Suprapubic skin (tissue), 4 donors: ENCODE data around the gene CEBPE. TPM values are rescaled to one million over a fixed set of nuclear protein-coding genes. Genes with fewer than 3 reads are reported as not detected.

Source experiments
- DNase-seq, 2 donors: peaks; one replicate each; pipeline ENCODE4 v3.0.0-alpha.2; 2019; ENCODE audit warnings: low spot score in 2 of 2
- H3K27ac ChIP-seq: fragments of 200-600 bp; sonication (generic); one replicate; pipeline ENCODE4 v1.5.1; 2019
- H3K27me3 ChIP-seq: fragments of 200-600 bp; sonication (generic); one replicate; pipeline ENCODE4 v1.5.1; 2019
- H3K36me3 ChIP-seq: fragments of 200-600 bp; sonication (generic); one replicate; pipeline ENCODE4 v1.5.1; 2019
- H3K4me1 ChIP-seq: fragments of 200-600 bp; sonication (generic); one replicate; pipeline ENCODE4 v1.5.1; 2019
- H3K4me3 ChIP-seq: fragments of 200-600 bp; sonication (generic); one replicate; pipeline ENCODE4 v1.5.1; 2019; ENCODE audit warnings: mild to moderate bottlenecking
- H3K9me3 ChIP-seq: fragments of 200-600 bp; sonication (generic); one replicate; pipeline ENCODE4 v1.5.1; 2019
- CTCF ChIP-seq, 2 donors: fragments of 200-600 bp in 1 of 2; fragments of 450-650 bp in 1 of 2; sonication (generic) in 1 of 2; IDR thresholded peaks; one replicate each; pipeline ENCODE4 v1.5.1; 2016 to 2019; ENCODE audit warnings: antibody characterized with exemption in 2 of 2, mild to moderate bottlenecking in 1 of 2, moderate library complexity in 1 of 2
- EP300 ChIP-seq: sonication (generic); formaldehyde crosslinking; IDR thresholded peaks from one replicate; pipeline ENCODE4 v1.6.1; 2017; ENCODE audit warnings: antibody characterized with exemption
- POLR2A ChIP-seq, 2 donors: fragments of 450-650 bp; IDR thresholded peaks; one replicate each; pipeline ENCODE4 v1.6.1; 2017; ENCODE audit warnings: antibody characterized with exemption in 2 of 2, mild to moderate bottlenecking in 2 of 2, moderate library complexity in 2 of 2
- POLR2AphosphoS5 ChIP-seq, 3 donors: sonication (generic); formaldehyde crosslinking; IDR thresholded peaks; one replicate each; pipeline ENCODE4 v1.6.1; 2017; ENCODE audit warnings: antibody characterized with exemption in 3 of 3
- WGBS: methylation state at CpG from one replicate; pipeline ENCODE4 v1.1.5; 2018; 5-methylcytosine and 5-hydroxymethylcytosine counted together
- total RNA-seq, 4 donors: library from RNA; depleted of rRNA; stranded (reverse); fragments of >200 nt; gene quantifications; one replicate each; pipeline ENCODE4 v1.1.0, GENCODE V29; 2016

Gene CEBPE
- total RNA-seq, 4 donors from 2014 or later, result not detected

- Histone ChIP-seq H3K27me3 (no peaks in the 10 kb centered on the region), H3K36me3 (peaks cover 14% of the 10 kb centered on the region), H3K9me3 (no peaks in the 10 kb centered on the region), H3K4me1 (peaks cover 11% of the 10 kb centered on the region), H3K4me3 (no peak overlapping the region), H3K27ac (no peak overlapping the region)
- TF ChIP-seq POLR2A (IDR thresholded peaks at IDR 0.05) (no peak), EP300 (no peak), CTCF (IDR thresholded peaks at IDR 0.05) (no peak), POLR2AphosphoS5 (IDR thresholded peaks at IDR 0.05) (no peak)
- DNase-seq, result peak in 1 of 2 donors; percentile 59
- WGBS, result 92% methylated on average over 6 of the region's 6 CpGs
These were observed 17.7 kb downstream of the CEBPE start for GRCh38 chr14:23101213-23101970.

- Histone ChIP-seq H3K9me3 (no peaks in the 10 kb centered on the region), H3K27ac (no peak overlapping the region), H3K36me3 (peaks cover 14% of the 10 kb centered on the region), H3K4me3 (no peak overlapping the region), H3K27me3 (no peaks in the 10 kb centered on the region), H3K4me1 (peaks cover 15% of the 10 kb centered on the region)
- no peak for TF ChIP-seq CTCF (IDR thresholded peaks at IDR 0.05)
- no peak for TF ChIP-seq POLR2AphosphoS5 (IDR thresholded peaks at IDR 0.05)
- no peak for TF ChIP-seq EP300
- no peak for TF ChIP-seq POLR2A (IDR thresholded peaks at IDR 0.05)
- 86% methylated on average over 10 of the region's 10 CpGs for WGBS
- no peak for DNase-seq
These were observed 19.7 kb downstream of the CEBPE start for GRCh38 chr14:23099212-23099861.

- WGBS, result 91% methylated on average over 7 of the region's 7 CpGs
- H3K9me3 ChIP-seq, result no peaks in the 10 kb centered on the region
- DNase-seq, result peak in 1 of 2 donors; percentile 41
- H3K27ac ChIP-seq, result no peak overlapping the region
- no peak overlapping the region for H3K4me3 ChIP-seq
- peaks cover 16% of the 10 kb centered on the region for H3K36me3 ChIP-seq
- TF ChIP-seq EP300 (no peak), POLR2AphosphoS5 (IDR thresholded peaks at IDR 0.05) (no peak), CTCF (IDR thresholded peaks at IDR 0.05) (no peak), POLR2A (IDR thresholded peaks at IDR 0.05) (no peak)
- H3K27me3 ChIP-seq, result no peaks in the 10 kb centered on the region
- peaks cover 30% of the 10 kb centered on the region for H3K4me1 ChIP-seq
These were observed 21.3 kb downstream of the CEBPE start for GRCh38 chr14:23097786-23098185.

- TF ChIP-seq EP300 (no peak), POLR2A (IDR thresholded peaks at IDR 0.05) (peak; percentile 42 to 87), POLR2AphosphoS5 (IDR thresholded peaks at IDR 0.05) (peak in 1 of 3 donors; percentile 52), CTCF (IDR thresholded peaks at IDR 0.05) (no peak)
- Histone ChIP-seq H3K27ac (peak within 1 kb of the TSS; percentile 99), H3K9me3 (no peaks in the 10 kb centered on the region), H3K4me1 (peaks cover 39% of the 10 kb centered on the region), H3K36me3 (peaks cover 35% of the 10 kb centered on the region), H3K4me3 (peak within 1 kb of the TSS; percentile 74), H3K27me3 (no peaks in the 10 kb centered on the region)
- peak; percentile 100 for DNase-seq
- under 1% methylated on average over 44 of the region's 46 CpGs for WGBS
These were observed 23.6 kb downstream of the CEBPE start, which contains the start of gene C14orf119 for GRCh38 chr14:23095196-23096108. Gene C14orf119 (plus strand): TSS chr14:23095505. CDS start chr14:23097659, 2,154 bp downstream.
